Measurements from ENCODE around the gene TAS1R3.
"Not testable (repeated sequence)": the region's sequence is repeated elsewhere in the genome, so short reads cannot be mapped to it uniquely, and the experiment has no call there.

TAS1R3 gene

DNA sequence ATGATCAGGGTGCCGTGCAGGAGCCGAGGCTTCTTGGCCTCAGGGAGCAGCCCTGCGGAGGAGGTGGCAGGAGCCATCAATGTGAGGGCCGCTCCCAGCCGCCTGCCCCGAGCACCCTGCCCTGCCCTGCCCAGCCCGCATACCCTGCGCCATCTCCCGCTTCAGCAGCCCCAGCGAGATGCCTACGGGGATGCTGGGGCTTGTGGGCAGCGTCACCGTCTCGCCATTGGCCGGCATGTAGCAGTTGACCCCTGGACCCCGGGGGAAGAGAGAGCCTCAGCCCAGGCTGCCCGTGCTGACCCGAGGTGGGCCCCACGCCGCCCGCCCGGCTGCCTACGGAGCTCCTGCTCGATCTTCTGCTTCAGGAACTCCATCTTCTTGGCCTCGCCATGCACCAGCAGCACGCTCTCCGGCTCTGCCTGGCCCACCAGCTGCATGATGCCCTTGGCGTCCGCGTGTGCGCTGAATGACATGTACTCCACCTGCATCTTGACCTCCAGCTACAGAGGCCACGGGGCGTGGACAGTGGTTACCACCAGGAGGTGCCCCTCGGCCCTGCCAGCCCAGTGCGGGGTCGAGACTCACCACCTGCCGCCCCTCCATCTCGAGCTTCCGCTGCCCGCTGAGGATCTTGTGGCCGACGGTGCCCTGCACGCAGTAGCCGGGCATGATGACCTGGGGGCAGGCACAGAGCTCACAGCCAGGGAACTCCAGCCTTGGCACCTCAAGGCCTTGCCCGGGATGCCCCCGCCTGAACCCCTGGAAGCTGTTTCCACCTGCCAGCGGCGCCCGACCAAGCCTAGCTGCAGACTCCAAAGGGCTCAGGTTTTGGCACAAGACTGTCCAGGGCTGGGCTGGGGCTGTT is 18.4 kb upstream of the TAS1R3 start:
- no peak for DNase-seq (ENCODE audit: low read depth)
- in situ Hi-C loops (cut with HindIII; ENCODE audit: low sequenced_read_pairs): no loop called here
- TF ChIP-seq, protein P1, sequence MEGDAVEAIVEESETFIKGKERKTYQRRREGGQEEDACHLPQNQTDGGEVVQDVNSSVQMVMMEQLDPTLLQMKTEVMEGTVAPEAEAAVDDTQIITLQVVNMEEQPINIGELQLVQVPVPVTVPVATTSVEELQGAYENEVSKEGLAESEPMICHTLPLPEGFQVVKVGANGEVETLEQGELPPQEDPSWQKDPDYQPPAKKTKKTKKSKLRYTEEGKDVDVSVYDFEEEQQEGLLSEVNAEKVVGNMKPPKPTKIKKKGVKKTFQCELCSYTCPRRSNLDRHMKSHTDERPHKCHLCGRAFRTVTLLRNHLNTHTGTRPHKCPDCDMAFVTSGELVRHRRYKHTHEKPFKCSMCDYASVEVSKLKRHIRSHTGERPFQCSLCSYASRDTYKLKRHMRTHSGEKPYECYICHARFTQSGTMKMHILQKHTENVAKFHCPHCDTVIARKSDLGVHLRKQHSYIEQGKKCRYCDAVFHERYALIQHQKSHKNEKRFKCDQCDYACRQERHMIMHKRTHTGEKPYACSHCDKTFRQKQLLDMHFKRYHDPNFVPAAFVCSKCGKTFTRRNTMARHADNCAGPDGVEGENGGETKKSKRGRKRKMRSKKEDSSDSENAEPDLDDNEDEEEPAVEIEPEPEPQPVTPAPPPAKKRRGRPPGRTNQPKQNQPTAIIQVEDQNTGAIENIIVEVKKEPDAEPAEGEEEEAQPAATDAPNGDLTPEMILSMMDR (IDR thresholded peaks at IDR 0.05; ENCODE audit: low read depth, low read length, missing control alignments): no peak
- no peak overlapping the region for H3K4me3 ChIP-seq (ENCODE audit: low read depth, low read length)

DNA sequence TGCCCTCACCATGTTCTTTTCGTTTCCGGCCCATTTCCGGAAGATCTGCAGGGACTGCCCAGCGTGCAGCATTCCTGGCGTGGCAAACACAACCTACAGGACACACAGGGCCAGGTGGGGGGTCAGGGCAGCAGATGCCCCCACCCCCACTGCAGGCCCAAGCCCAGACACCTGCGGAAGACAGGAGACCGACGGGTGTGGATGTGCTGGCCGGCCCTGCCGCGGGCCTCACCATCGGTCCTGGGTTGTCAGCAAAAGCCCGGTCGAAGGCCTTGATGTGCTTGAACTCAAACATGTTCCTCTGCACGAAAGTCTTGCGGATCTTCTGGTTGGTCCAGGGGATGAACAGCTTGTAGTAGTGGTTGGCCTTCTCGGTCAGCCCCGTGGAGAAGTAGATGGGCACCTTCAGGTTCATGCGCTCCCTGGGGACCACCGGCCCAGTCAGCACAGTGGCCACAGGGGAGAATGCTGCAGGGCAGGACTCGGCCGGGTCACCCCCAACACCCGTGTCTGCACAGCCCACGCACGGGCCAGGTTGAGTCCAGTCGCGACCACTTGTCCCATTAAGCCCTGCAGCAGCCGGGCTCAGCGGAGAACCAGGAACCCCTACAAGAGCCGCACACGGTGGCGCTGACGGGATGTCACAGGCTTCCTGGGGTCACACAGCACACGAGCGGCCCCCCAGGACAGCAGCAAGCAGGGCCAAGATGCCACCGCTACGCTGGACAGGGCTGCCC is 17.4 kb upstream of the TAS1R3 start:
- no peak for DNase-seq (ENCODE audit: low read depth)
- in situ Hi-C loops (cut with HindIII; ENCODE audit: low sequenced_read_pairs): no loop called here
- H3K4me3 ChIP-seq (ENCODE audit: low read depth, low read length): no peak overlapping the region
- TF ChIP-seq, protein P1 (IDR thresholded peaks at IDR 0.05; ENCODE audit: low read depth, low read length, missing control alignments): no peak

DNA sequence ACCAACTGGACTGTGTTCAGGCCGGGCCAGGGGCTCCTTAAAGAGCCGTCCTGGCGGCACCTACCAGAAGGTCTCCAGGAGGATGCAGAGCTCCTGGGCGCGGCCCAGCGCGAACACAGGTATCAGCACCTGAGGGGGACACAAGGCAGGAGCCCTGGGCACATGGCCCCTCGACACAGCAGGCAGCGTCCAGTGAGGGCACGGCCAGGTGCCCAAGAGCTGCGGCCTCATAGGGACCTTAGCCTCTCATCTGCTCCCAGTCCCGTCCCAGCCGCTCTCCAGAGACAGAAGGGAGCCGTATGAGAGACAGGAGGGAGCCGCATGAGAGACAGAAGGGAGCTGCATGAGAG is 16.9 kb upstream of the TAS1R3 start:
- no peak overlapping the region for H3K4me3 ChIP-seq (ENCODE audit: low read depth, low read length)
- DNase-seq (ENCODE audit: low read depth): no peak
- in situ Hi-C loops (cut with HindIII; ENCODE audit: low sequenced_read_pairs): no loop called here
- TF ChIP-seq, protein P1 (IDR thresholded peaks at IDR 0.05; ENCODE audit: low read depth, low read length, missing control alignments): no peak

DNA sequence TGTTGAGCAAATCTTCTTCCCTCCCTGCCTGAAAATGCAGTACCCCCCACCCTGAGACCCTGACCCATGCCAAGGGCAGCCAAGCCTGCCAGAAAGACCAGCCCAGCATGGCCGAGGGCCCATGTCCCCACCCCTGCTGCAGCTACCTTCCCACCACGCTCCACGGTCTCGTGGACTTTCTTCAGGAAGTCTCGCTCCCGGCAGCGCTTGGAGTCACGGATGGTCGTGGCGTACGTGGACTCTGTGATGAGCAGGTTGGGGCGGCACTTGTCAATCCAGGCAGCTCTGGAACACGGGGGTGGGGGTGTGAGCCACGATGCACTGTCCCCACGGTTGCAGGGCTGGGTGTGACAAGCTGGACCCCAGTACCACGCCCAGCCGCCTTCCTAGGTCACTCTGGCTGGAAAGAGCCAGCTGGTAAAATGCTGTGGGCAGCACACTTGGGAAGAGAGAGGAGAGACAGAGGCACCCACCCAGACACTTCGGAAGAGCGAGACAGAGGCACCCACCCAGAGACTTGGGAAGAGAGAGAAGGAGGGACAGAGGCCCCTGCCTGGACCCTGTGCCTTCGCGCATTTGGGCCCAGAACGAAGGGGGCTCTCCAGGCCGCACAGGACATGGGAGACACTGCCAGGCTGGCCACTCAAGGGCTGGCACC is 16.3 kb upstream of the TAS1R3 start:
- in situ Hi-C loops (cut with HindIII; ENCODE audit: low sequenced_read_pairs): no loop called here
- no peak overlapping the region for H3K4me3 ChIP-seq (ENCODE audit: low read depth, low read length)
- TF ChIP-seq, protein P1 (IDR thresholded peaks at IDR 0.05; ENCODE audit: low read depth, low read length, missing control alignments): no peak
- DNase-seq (ENCODE audit: low read depth): no peak

DNA sequence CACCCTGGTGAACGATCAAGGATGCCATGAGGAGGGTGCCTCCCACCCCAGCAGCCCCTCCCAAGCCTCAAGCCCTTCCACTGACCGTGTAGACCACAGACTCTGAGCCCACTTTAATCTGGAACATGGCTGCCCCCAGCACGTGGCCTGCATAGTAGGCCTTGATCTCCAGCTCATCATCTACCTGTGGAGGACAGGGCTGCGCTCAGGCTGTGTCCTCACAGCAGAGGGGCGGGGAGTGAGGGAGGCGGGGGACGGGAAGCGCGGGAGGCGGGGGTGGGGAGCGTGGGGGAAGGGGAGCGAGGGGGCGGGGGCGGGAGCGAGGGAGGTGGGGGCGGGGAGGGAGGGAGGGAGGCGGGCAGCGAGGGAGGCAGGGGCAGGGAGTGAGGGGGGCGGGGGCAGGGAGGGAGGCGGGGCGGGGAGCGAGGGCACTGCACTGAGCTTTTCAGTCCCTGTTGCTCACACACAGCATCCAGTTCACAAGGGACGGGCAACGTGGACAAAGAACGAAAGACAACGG is 15.6 kb upstream of the TAS1R3 start:
- no peak overlapping the region for H3K4me3 ChIP-seq (ENCODE audit: low read depth, low read length)
- TF ChIP-seq, protein P1 (IDR thresholded peaks at IDR 0.05; ENCODE audit: low read depth, low read length, missing control alignments): no peak
- DNase-seq (ENCODE audit: low read depth): no peak
- in situ Hi-C loops (cut with HindIII; ENCODE audit: low sequenced_read_pairs): no loop called here

DNA sequence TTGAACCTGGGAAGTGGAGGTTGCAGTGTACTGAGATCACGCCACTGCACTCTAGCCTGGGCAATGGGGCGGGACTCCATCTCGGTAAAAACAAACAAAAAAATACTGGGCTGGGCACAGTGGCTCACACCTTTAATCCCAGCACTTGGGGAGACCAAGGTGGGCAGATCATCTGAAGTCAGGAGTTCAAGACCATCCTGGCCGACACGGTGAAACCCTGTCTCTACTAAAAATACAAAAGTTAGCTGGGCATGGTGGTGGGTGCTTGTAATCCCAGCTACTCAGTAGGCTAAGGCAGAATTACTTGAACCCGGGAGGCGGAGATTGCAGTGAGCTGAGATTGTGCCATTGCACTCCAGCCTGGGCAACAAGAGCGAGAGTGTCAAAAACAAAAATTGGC is 14.9 kb upstream of the TAS1R3 start:
- DNase-seq (ENCODE audit: low read depth); in situ Hi-C loops (cut with HindIII; ENCODE audit: low sequenced_read_pairs); H3K4me3 ChIP-seq (ENCODE audit: low read depth, low read length): not testable (repeated sequence)
